Testis (tissue), 2 donors: ENCODE data around the gene PLA2G4D.

Experiments used
- POLR2A ChIP-seq: fragments of 450-650 bp; IDR thresholded peaks from one replicate; pipeline ENCODE4 v1.6.1; 2017; ENCODE audit warnings: antibody characterized with exemption, mild to moderate bottlenecking, moderate library complexity
- TF ChIP-seq, protein P1 (sequence below), 3 experiments: fragments of 450-650 bp in 2 of 3; fragments of 200-600 bp in 1 of 3; sonication (generic) in 1 of 3; IDR thresholded peaks; one replicate each; pipeline ENCODE4 v1.5.1; 2016 to 2019; ENCODE audit warnings: antibody characterized with exemption in 3 of 3, mild to moderate bottlenecking in 2 of 3, moderate library complexity in 1 of 3

DNA sequence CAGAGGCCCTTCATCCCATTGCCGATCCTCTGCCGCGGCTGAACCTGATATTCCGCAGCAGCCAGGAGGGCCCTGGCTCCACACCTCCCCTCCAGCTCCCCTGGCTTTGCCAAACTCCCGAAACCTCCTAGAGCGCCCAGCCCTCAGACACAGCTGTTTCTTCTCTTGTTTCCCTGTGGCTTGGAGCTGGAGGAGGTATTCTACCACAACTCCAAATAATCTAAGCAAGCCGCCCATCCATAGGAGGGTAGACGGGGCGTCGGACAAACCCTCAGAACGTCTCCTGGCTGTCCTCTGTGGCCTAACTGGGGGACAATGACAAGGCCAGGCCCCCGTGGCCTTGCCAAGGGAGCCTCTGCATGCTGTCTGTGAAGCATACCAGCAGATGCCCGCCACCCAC lies 10.4 kb downstream of the PLA2G4D start:
- TF ChIP-seq, protein P1, sequence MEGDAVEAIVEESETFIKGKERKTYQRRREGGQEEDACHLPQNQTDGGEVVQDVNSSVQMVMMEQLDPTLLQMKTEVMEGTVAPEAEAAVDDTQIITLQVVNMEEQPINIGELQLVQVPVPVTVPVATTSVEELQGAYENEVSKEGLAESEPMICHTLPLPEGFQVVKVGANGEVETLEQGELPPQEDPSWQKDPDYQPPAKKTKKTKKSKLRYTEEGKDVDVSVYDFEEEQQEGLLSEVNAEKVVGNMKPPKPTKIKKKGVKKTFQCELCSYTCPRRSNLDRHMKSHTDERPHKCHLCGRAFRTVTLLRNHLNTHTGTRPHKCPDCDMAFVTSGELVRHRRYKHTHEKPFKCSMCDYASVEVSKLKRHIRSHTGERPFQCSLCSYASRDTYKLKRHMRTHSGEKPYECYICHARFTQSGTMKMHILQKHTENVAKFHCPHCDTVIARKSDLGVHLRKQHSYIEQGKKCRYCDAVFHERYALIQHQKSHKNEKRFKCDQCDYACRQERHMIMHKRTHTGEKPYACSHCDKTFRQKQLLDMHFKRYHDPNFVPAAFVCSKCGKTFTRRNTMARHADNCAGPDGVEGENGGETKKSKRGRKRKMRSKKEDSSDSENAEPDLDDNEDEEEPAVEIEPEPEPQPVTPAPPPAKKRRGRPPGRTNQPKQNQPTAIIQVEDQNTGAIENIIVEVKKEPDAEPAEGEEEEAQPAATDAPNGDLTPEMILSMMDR (IDR thresholded peaks at IDR 0.05), result no peak
- no peak for TF ChIP-seq POLR2A
